Natural killer cell (primary cell): ENCODE measurements around the gene KCNK6. TPM values are rescaled to one million over a fixed set of nuclear protein-coding genes. Genes with fewer than 3 reads are reported as not detected.

ENCODE experiments used
- ATAC-seq, 3 donors: fragments of 150-1000 bp in 2 of 3; fragments of 200-7000 bp in 1 of 3; cut with Tn5 transposase; 1 replicate in 1 of 3; 2 replicates in 2 of 3; pipeline ENCODE4 v1.10.0; 2021; ENCODE audit warnings: mild to moderate bottlenecking in 2 of 3, moderate library complexity in 2 of 3
- DNase-seq, 2 donors: peaks; one replicate each; pipeline versions ENCODE4 v3.0.0 to v3.0.0-alpha.2; 2013 to 2021; ENCODE audit warnings: mixed read lengths in 1 of 2
- H3K27ac ChIP-seq: one replicate; pipeline ENCODE4 v1.5.1; 2013; ENCODE audit warnings: mild to moderate bottlenecking, low read length
- H3K27me3 ChIP-seq: one replicate; pipeline ENCODE4 v1.6.1; 2013; ENCODE audit warnings: low read length; ENCODE audit not compliant: control insufficient read depth, insufficient read depth
- H3K36me3 ChIP-seq: one replicate; pipeline ENCODE4 v1.6.1; 2013; ENCODE audit warnings: low read length; ENCODE audit not compliant: control insufficient read depth, insufficient read depth
- H3K4me1 ChIP-seq: one replicate; pipeline ENCODE4 v1.6.1; 2013; ENCODE audit warnings: low read length; ENCODE audit not compliant: control insufficient read depth, insufficient read depth
- H3K4me3 ChIP-seq: one replicate; pipeline ENCODE4 v1.5.1; 2013; ENCODE audit warnings: low read length
- H3K9me3 ChIP-seq: one replicate; pipeline ENCODE4 v1.6.1; 2013; ENCODE audit warnings: low read length; ENCODE audit not compliant: control insufficient read depth, insufficient read depth
- H3K27ac Mint-ChIP-seq, 2 donors: one replicate each; pipeline ENCODE4 v1.8.0; 2022; ENCODE audit warnings: mild to moderate bottlenecking in 2 of 2, mixed read lengths in 2 of 2, moderate library complexity in 1 of 2
- H3K27me3 Mint-ChIP-seq, 2 donors: one replicate each; pipeline ENCODE4 v1.8.0; 2022; ENCODE audit warnings: low read depth in 2 of 2, mixed read lengths in 2 of 2
- H3K36me3 Mint-ChIP-seq: one replicate; pipeline ENCODE4 v1.8.0; 2022; ENCODE audit warnings: mixed read lengths
- H3K4me1 Mint-ChIP-seq, 2 donors: one replicate each; pipeline ENCODE4 v1.8.0; 2022; ENCODE audit warnings: mixed read lengths in 2 of 2
- H3K4me3 Mint-ChIP-seq: one replicate; pipeline ENCODE4 v1.8.0; 2022; ENCODE audit warnings: mild to moderate bottlenecking, moderate library complexity, mixed read lengths
- H3K9me3 Mint-ChIP-seq, 2 donors: one replicate each; pipeline ENCODE4 v1.8.0; 2022; ENCODE audit warnings: mixed read lengths in 2 of 2
- CTCF ChIP-seq: fragments of 200-600 bp; IDR thresholded peaks from one replicate; pipeline ENCODE4 v1.8.0; 2022; ENCODE audit warnings: antibody characterized with exemption
- WGBS: methylation state at CpG from one replicate; pipeline ENCODE4 v1.1.7; 2013; ENCODE audit warnings: missing lambda C conversion rate; ENCODE audit not compliant: insufficient coverage; 5-methylcytosine and 5-hydroxymethylcytosine counted together
- intact Hi-C: fragments of 100-400 bp; cut with micrococcal nuclease; formaldehyde crosslinking; loops from one replicate; pipeline ENCODE4 v1.14.2; 2022
- total RNA-seq, 4 donors: library from RNA; stranded (reverse); fragments of 120-200 nt in 1 of 4; gene quantifications; one replicate each; pipeline versions ENCODE4 v1.2.3 to v1.2.4, GENCODE V29; 2013 to 2022

KCNK6 gene
- total RNA-seq, 3 donors from 2014 or later (not counting 1 experiment from before 2014, with no cell fraction given): 2.1 to 6.2 (median 2.5) TPM

DNA sequence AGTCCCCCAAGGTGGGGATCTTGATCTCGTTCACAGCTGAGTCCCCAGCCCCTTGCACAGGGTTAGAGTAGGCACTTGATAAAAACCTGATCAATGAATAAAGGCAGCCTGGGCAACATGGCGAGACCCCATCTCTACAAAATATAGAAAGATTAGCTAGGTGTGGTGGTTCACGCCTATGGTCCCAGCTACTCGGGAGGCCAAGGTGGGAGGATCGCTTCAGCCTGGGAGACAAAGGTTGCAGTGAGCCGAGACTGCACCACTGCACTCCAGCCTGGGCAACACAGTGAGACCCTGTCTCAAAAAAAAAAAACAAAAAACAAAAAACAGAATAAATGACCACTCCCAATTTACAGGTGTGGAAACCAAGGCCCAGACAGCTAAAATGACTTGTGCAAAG is 8.7 kb upstream of the KCNK6 start:
- DNase-seq: no peak
- no peak overlapping the region for H3K4me3 Mint-ChIP-seq
- no peak for ATAC-seq
- H3K27ac Mint-ChIP-seq: no peak overlapping the region
- Histone ChIP-seq H3K27ac (no peak overlapping the region), H3K4me1 (peaks cover 11% of the 10 kb centered on the region), H3K36me3 (peaks cover 15% of the 10 kb centered on the region), H3K27me3 (no peaks in the 10 kb centered on the region), H3K9me3 (no peaks in the 10 kb centered on the region), H3K4me3 (no peak overlapping the region)
- peaks cover 0 to 16% of the 10 kb centered on the region in 2 donors for H3K4me1 Mint-ChIP-seq
- intact Hi-C loops: loop anchor here (10.0 kb wide), 1 partner anchor 1096 kb away; the partner anchor contains the start of genes ZNF383 and ZNF585B
- no peaks in the 10 kb centered on the region for H3K9me3 Mint-ChIP-seq
- no peaks in the 10 kb centered on the region for H3K27me3 Mint-ChIP-seq
- TF ChIP-seq CTCF: no peak
- H3K36me3 Mint-ChIP-seq: no peaks in the 10 kb centered on the region
- 94% methylated on average over 5 of the region's 6 CpGs for WGBS

- Histone ChIP-seq H3K9me3 (no peaks in the 10 kb centered on the region), H3K4me3 (peak within 1 kb of the TSS; percentile 82), H3K27me3 (no peaks in the 10 kb centered on the region), H3K36me3 (no peaks in the 10 kb centered on the region), H3K4me1 (peaks cover 51% of the 10 kb centered on the region), H3K27ac (peak within 1 kb of the TSS; percentile 94)
- intact Hi-C loops: loop anchor here (1.0 to 10.0 kb wide), 4 partner anchors 19 to 1101 kb away; partner anchors contain the start of genes CATSPERG, PSMD8, SIPA1L3 and WDR87
- DNase-seq: peak; percentile 95 to 97
- Mint-ChIP-seq H3K4me3 (peak within 1 kb of the TSS; percentile 89), H3K9me3 (no peaks in the 10 kb centered on the region), H3K4me1 (peaks cover 15 to 29% of the 10 kb centered on the region in 2 donors), H3K36me3 (no peaks in the 10 kb centered on the region), H3K27me3 (peaks cover 0 to 15% of the 10 kb centered on the region in 2 donors), H3K27ac (peak within 1 kb of the TSS; percentile 76 to 82)
- TF ChIP-seq CTCF: no peak
- ATAC-seq: peak; percentile 89 to 96 (median 91)
- under 1% methylated on average over 62 of the region's 64 CpGs for WGBS
Observed at GRCh38 chr19:38315657-38316476, 3.8 kb upstream of the KCNK6 start, which contains the start of gene YIF1B. YIF1B (minus strand) TSS chr19:38315947; CDS start chr19:38315917, 30 bp downstream.

- no peak for DNase-seq
- Histone ChIP-seq H3K4me1 (peaks cover 56% of the 10 kb centered on the region), H3K27ac (peak overlapping the region; percentile 91), H3K9me3 (no peaks in the 10 kb centered on the region), H3K36me3 (no peaks in the 10 kb centered on the region), H3K27me3 (no peaks in the 10 kb centered on the region), H3K4me3 (peak overlapping the region; percentile 52)
- intact Hi-C loops: loop anchor here (1.0 to 10.0 kb wide), 4 partner anchors 19 to 1102 kb away; partner anchors contain the start of genes CATSPERG, PSMD8, SIPA1L3 and WDR87
- Mint-ChIP-seq H3K4me3 (peak overlapping the region; percentile 89), H3K4me1 (peaks cover 15 to 31% of the 10 kb centered on the region in 2 donors), H3K36me3 (no peaks in the 10 kb centered on the region), H3K27me3 (peaks cover 0 to 18% of the 10 kb centered on the region in 2 donors), H3K27ac (peak overlapping the region; percentile 76 to 82), H3K9me3 (no peaks in the 10 kb centered on the region)
- 19% methylated on average over 8 of the region's 8 CpGs for WGBS
- peak; percentile 0 to 9 (median 9) for ATAC-seq
- TF ChIP-seq CTCF: no peak
Observed at GRCh38 chr19:38316477-38317067, 3.1 kb upstream of the KCNK6 start.
